Measurements from ENCODE around the gene OR1C1. TPM values are rescaled to one million over a fixed set of nuclear protein-coding genes. Genes with fewer than 3 reads are reported as not detected.

The OR1C1 gene, protein sequence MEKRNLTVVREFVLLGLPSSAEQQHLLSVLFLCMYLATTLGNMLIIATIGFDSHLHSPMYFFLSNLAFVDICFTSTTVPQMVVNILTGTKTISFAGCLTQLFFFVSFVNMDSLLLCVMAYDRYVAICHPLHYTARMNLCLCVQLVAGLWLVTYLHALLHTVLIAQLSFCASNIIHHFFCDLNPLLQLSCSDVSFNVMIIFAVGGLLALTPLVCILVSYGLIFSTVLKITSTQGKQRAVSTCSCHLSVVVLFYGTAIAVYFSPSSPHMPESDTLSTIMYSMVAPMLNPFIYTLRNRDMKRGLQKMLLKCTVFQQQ
- total RNA-seq: not detected in 2 replicates

DNA sequence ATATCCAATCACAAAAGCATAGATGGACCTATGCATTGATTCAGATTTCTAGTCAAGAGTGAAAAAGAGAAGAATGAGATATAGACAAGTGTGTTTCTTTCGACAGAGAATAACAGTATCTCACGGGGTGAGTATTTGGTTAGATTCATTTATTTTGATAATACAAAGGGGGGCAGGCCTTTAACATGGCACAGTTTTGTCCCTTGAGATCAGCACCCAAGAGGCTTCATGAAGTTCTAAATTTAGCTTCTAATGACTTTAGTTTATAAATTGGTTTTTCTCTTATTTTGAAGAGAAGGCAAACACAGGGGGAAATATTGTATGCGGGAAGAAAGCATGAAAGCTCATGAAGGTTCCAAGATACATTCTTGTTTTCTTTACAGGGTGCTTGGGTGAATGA lies at the start of gene OR1C1:
Gene OR1C1 (minus strand): TSS at position 101 of the 400 bp plus-strand sequence. CDS start 2,150 bp downstream, outside the sequence.

DNA sequence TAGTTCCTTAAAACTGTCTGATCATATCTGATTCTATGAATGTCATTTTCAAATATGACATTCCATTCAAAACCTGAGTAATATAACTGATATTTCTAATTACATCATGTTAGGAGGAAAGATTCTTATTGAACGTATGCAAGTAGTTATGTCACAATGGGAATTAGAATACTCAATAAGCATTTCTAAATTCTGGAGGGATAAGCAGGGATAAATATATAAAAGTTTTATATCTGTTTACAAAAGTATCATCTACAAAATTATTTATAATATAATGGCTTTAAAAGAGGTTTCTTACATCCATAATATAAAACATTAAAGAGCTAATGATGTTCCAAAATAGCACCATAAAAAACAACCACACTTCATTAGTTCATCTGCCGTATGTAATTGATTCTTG lies 12.3 kb downstream of the OR1C1 start, which contains the start of gene OR14A2:
Gene OR14A2 (minus strand): TSS at position 101 of the 400 bp plus-strand sequence.

DNA sequence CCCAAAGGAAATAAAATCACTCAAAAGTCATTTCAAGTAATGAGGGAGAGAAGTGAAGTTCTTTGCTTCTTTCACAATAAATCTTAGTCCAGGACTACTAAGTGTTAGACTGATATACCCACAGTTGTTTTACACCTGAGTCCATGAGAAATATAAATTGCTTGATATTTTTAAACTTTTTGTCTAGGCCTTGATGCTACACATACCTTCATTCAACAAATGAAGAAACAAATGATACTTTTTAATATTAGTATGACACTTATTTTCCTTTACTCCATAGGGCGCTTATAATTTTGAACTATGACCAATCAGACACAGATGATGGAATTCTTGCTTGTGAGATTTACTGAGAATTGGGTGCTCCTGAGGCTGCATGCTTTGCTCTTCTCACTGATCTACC lies 22.0 kb downstream of the OR1C1 start, which contains the start of gene OR14K1:
Gene OR14K1 (plus strand): TSS at position 301 of the 400 bp plus-strand sequence. CDS start 0 bp downstream, at position 301.

DNA sequence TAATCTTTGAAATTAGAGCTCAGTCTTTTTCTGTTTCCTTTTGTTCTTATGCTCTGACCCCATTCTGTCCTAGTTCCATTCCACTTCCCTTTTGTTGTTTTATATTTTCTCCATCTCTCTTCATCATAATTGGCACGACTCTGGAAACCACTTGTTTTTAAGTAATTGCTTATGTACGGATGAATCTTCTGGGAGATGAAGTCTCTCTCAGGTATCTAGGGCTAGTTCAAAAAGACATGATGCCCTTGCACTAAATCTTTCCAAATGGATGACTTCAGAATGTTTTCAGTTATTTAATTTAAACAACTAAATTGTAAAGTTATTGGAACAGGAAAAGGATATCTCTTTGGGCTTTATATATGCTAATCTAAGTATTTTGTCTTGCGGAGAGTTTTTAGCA lies 43.8 kb downstream of the OR1C1 start, which contains the start of gene OR6F1:
Gene OR6F1 (minus strand): TSS at position 101 of the 400 bp plus-strand sequence. CDS start 3,891 bp downstream, outside the sequence.

Other genes starting within 250 kb of the OR1C1 start
- gene OR2C3, start 224.1 kb downstream of the OR1C1 start, total RNA-seq: not detected in 2 replicates
- not detected in 2 replicates for gene GCSAML, start 211.4 kb downstream of the OR1C1 start, total RNA-seq
- gene OR2G2, start 172.2 kb downstream of the OR1C1 start, total RNA-seq: not detected in 2 replicates
- gene OR2G3, start 155.0 kb downstream of the OR1C1 start, total RNA-seq: not detected in 2 replicates
- not detected in 2 replicates for gene OR13G1, start 80.8 kb downstream of the OR1C1 start, total RNA-seq
- not detected in 2 replicates for gene OR6F1, start 43.9 kb downstream of the OR1C1 start, total RNA-seq
- not detected in 2 replicates for gene OR14K1, start 21.9 kb downstream of the OR1C1 start, total RNA-seq
- not detected in 2 replicates for gene OR14A2, start 12.4 kb downstream of the OR1C1 start, total RNA-seq
- gene OR14A16, start 63.6 kb upstream of the OR1C1 start, total RNA-seq: not detected in 2 replicates
- not detected in 2 replicates for gene OR11L1, start 81.3 kb upstream of the OR1C1 start, total RNA-seq
- 0.40 and 0.43 TPM in 2 replicates for gene TRIM58, start 96.6 kb upstream of the OR1C1 start, total RNA-seq
- not detected in 2 replicates for gene OR2W3, start 135.0 kb upstream of the OR1C1 start, total RNA-seq
- gene OR2T8, start 159.7 kb upstream of the OR1C1 start, total RNA-seq: not detected in 2 replicates
- not detected in 2 replicates for gene OR2AJ1, start 164.3 kb upstream of the OR1C1 start, total RNA-seq
- gene OR2L8, start 188.3 kb upstream of the OR1C1 start, total RNA-seq: not detected in 2 replicates
- not detected in 2 replicates for gene OR2AK2, start 204.7 kb upstream of the OR1C1 start, total RNA-seq